ENCODE measurements around the gene SARDH.
A peak's percentile ranks its signal among the peaks of the same experiment; 100 is the strongest.
"Not testable (repeated sequence)": the region's sequence is repeated elsewhere in the genome, so short reads cannot be mapped to it uniquely, and the experiment has no call there.

The SARDH gene

DNA sequence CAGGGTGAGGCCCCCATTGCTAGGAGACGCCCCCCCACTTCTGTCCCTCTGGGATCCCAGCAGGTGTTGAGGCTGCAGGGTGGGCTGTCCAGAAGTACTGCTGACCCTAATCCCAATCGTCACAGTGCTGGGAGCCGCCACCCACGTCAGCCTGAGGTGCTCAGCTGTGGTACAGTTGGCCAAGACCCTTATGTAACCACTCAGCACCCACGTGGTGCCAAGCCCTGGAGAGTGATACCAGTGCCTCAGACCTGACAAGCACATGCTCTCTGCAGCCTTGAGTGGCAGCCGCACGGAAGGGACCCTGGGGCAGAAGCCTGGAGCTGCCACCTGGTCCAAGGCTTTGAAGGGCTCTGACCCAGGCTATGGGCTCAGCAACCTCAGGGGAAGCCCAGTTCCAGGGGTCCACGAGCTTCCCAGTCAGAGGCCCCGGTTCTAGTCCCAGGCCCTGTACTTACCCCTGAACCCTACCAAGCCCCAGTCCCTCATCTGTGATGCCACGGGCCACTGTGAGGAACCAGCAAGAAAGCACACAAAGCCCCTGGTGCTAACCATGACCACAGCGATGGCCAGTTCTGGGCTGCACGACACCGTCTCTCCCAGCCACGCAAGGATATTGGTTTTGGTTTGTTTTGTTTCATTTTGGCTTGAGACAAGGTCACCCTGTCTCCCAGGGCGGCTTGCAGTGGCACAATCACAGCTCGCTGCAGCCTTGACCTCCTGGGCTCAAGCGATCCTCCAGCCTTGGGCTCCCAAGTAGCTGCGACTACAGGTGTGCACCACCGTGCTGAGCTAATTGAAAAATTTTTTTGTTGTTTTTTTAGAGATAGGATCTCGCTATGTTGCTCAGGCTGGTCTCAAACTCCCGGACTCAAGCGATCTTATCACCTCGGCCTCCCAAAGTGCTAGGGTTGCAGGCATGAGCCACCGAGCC, 51.2 kb downstream of the SARDH start:
- no peak for DNase-seq (ENCODE audit: low read depth in 1 of 2, low spot score in 1 of 2)

DNA sequence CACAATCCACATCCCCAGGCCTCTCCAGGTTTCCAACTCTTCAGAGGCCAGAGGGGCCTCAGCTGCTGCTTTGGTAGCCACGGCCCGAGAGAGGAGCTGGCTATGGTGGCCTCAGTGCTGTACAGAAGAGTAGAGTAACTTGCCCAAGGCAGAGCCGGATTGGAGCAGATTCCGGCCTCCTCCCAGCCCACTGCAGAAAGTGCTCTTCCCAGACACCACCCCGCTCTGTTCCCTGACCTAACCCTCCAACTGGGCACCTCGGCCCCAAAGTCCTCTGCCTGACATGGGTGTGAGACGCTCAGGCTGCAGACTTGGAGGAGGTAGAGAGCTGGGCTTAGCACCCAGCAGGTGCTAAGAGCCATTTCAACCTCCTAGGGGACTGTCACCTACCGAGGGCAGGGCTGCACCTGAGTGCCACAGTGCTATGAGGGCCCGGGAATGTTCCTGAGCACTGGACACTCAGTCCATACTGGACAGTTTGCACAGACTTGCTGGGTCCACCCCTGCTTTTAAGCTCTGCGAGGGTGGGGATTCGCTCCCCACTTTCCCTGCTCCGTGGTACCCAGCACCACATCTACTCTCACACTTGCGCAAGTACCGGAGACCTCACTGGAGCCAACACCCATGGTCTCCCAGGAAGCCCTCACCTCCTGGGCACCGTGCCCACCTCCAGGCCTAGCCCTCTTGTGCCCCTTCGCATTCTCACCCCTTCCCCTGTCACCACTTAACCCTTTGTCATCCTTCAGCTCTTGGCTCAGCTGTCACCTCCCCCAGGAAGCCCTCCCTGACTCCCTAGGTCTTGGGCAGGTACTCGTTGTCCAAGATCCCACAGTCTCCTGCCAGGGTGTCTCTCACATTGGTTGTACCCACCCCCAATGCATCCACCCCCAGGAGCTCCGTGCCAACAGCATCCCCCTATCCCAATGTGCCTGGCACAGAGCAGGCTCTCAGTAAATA, 52.2 kb downstream of the SARDH start:
- DNase-seq (ENCODE audit: low read depth in 1 of 2, low spot score in 1 of 2), result no peak

DNA sequence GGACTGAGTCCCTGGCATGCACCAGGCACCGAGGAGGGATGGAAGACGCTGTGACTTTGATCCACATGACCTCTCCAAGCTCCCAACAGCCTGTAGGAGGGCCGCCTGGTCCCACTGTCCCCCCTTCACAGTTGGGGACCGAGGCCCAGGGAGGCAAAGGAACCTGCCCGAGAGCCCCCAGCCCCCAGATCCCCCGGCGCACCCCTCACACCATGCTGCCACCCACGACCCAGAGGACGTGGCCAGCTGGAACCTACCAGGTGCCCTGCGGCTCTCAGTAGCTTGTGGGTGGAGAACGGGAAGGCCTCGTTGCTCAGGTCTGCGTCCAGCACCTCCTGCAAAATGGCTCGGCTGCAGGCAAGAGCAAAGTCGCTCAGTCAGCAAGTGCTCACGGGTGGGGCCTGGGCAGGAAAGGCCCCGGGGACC, 53.2 kb downstream of the SARDH start:
- DNase-seq (ENCODE audit: low read depth in 1 of 2, low spot score in 1 of 2), result no peak

DNA sequence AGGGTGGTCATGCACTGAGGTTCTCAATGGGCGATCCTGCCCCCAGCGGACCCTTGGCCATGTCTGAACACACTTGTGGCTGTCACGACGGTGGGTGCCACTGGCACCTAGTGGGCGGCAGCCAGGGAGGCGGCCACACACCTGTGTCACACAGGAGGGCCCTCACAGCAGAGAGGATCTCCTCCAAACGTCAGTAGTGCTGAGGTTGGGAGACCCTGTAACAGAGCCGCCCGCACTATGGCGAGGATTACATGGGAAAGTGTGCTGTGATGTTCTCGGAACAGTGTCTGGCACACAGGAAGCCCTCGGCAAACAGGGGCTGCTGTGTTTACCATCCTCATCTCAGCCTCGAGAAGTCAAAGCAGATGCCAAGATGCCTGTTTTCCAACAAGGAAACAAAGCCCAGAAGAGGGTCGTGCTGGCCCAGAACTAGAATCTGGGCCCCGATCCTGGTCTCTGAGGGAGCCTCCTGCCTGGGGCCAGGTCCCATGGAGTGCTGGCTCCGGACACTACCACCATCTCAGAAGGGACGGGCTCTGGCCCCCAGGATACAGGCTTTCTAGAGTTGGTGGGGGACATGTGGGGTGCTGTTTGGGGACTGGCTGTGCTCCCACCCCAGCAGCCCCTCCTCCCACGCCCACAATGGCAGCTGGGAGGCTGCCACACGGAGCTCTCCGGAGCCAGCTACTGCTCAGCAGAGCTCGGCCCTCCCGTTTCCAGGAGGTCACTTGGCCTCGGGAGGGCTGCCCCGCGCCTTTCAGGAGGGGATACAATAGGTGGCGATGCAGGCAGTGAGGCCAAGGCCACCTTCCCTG, 53.8 kb downstream of the SARDH start:
- DNase-seq (ENCODE audit: low read depth in 1 of 2, low spot score in 1 of 2), result peak in 1 of 2 donors; percentile 20

DNA sequence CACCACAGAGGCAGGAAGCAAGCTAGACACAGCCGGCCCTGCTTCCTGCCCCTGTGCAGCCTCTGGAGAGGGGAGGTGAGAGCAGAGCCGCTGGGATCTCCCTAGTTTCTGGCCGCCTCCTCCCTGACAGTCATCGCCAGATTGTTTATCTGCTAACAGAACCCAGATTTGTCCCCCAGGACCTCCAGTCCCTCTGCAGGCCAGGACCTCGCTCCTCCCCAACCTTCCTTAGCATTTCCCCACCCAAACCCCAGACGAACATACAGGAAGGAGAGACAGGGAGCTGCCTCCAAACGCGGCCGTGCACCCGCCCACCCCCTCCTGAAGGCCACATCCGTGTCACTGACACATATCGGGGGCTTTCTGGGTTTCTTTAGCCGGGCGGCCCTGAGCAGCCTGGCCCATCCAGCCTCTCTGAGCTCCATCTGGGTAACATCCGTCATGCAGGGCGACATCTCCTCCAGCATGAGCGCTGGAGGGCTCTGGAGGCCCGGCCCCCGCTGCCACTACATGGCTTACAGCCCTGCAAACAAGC, 54.5 kb downstream of the SARDH start:
- DNase-seq (ENCODE audit: low read depth in 1 of 2, low spot score in 1 of 2), result peak; percentile 33 to 62

DNA sequence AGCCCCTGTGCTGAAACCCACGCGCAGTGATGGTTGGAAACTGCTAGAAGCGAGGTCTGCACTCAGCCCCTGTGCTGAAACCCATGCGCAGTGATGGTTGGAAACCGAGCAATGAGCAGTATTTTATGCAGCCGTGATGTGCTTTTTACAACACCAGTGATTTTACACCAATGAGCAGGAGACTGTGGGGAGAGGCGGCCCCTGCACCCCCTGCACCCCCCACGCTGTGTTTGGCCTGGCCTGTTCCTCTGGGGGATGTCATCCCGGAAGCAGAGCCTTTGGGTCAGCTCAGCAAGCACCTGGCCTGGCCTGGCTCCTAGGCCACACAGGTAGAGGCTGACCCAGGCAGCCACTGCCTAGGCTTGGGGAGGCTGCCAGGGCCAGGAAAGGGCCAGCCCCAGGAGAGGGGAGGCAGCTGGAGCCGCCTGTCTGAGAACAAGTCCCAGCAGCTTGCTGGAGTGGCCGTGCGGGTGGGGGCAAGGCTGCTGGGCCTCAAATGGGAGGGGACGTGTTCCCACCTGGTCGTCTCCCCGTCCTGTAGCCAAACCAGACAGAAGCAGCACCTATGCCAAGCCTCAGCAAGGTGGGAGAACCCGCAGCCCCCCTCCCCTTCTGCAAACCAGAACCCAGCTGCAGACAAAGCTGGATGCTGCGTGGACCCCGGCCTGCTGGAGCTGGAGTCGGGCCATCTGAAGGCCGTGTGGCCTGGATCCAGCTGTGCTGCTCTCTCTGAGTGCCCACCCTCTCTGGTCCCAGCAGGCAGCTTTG, 55.1 kb downstream of the SARDH start:
- DNase-seq (ENCODE audit: low read depth in 1 of 2, low spot score in 1 of 2), result no peak

DNA sequence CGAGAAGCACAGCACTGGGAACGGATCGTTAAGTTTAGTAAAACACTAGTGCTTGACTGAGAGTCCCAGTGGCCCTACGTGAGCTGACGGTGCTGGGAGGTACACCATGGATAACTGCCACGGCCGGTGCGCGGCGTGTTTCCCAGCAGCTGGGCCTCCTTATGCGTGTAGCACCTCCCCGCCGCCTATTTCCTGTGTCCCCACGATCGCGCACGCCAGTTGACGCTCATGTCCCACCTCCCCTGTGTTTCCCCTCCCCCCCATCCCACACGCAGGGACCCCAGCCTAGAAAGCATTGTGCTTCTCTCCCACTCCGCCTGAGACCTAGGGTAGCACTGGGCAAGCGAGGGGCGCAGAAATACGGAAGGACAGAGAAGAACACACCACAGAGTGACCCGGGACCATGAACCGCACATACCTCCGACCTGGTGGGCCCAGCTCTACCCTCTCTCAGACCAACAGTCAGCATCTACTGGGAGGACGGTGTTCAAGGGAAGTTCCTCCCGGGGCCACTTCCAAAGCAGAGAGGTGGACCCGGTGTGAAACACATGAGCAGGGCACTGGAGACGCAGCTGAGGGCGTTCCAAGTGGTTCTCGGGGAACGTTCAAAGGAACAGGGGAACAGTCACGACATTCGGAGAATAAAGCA, 56.4 kb downstream of the SARDH start:
- DNase-seq (ENCODE audit: low read depth in 1 of 2, low spot score in 1 of 2), result no peak

DNA sequence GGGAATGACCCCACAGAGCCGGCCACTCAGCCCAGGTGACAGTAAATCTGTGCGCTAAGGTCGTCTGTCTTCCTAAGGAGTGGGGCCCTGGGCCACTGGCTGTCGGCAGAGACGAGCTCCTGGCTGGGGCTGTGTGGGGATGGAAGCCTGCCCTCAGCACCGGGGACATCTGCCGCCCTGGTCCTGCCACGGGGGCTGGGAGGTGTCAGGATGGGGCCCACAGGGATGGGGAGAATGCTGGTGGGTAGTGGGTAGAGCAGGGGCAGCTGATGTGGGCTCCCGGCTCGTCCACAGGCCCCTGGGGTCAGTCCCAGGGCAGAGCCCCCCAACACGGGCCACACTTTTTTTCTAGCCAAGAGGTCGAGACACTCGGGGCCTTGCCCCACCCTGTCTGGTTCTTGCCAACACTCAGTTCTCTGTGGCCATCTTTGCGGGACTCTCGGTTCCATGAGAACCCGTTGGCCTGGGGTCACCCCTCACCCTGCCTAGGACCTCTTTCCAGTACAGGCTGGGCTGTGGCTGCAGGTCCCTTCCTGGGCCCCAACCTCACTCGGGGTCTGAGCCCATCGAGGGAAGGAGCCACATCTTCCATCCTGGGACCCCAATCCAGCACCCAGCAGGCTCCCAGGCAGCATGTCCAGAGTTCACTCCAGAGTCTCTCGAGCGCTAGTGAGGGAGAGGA, 57.0 kb downstream of the SARDH start:
- DNase-seq (ENCODE audit: low read depth in 1 of 2, low spot score in 1 of 2), result no peak

DNA sequence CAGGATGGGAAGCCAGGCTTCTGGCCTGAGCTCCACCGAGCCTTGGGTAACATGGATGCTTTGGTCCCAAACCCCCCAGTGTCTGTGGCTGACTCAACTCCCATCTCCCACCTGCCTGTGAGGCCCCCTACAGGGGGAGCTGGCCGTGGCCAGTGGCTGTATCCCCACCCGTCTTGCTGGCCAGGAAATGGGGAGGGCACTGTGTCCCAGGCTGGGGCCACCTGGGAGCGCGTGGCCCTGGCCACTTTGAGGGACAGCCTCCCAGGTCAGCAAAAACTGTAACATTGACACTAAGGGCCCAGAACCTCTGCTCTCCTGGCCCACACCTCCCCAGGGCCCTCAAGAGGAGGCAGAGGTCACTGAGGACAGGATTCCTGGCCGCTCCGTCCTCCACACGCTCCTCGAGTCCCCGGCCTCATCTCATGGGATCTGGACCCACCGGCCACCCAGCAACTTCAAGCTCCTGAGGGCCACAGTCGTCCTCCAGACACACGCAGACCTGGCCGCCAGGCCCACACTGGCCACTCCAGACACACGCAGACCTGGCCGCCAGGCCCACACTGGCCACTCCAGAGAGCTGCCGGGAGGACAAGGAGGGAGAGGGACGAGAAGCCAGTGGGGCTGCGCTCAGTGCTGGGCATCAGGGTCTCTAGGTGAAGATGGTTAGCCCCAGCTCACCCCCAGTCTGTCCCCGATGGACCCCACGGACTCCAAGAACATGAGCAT, 57.7 kb downstream of the SARDH start:
- no peak for DNase-seq (ENCODE audit: low read depth in 1 of 2, low spot score in 1 of 2)

DNA sequence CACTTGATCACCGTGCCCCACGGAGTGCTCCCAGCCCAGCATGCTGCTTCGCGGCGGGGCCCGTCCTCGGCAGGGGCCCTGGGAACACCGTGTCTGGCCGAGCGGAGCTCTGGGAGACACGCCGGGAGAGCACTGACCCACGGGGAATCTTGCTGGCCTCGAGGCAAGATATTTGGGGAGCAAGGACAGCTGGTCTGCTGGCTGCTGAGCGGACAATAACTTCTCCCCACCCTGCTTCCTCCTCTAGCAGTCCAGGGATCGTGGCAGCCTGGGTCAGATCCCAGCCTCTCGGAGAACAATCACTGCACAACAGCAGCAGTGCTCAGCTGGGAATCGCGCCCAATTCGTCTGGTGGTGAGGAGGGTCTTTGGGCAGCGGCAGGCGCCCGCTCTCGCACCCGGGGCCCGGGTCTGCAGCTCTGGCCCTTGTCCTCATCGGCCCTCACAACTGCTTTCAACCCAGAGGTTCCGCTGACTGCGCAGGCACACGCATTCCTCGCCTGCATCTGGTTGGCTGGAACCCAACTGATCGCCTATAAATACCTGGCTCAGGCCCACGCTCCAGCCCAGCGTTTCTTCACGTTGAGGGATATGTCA, 58.6 kb downstream of the SARDH start:
- no peak for DNase-seq (ENCODE audit: low read depth in 1 of 2, low spot score in 1 of 2)

DNA sequence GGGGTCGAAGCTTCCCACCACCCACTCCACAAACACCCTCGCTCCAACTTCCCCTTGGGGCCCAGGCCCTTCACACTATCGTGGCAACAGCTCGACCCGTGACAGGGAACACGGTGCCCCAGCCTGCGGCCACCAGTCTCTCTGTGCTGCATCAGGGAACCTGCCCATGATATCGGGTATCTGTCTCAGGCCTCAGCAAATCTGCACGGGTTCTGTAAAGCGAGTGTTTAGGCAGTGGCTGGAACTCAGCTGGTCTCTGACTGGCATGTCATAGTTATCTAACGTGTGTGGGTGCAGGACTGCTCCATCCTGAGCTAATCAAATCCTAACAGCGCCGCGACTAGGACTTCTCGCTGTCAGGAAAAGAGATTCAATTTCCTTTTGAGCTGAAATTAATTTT, 59.1 kb downstream of the SARDH start:
- DNase-seq (ENCODE audit: low read depth in 1 of 2, low spot score in 1 of 2), result no peak

DNA sequence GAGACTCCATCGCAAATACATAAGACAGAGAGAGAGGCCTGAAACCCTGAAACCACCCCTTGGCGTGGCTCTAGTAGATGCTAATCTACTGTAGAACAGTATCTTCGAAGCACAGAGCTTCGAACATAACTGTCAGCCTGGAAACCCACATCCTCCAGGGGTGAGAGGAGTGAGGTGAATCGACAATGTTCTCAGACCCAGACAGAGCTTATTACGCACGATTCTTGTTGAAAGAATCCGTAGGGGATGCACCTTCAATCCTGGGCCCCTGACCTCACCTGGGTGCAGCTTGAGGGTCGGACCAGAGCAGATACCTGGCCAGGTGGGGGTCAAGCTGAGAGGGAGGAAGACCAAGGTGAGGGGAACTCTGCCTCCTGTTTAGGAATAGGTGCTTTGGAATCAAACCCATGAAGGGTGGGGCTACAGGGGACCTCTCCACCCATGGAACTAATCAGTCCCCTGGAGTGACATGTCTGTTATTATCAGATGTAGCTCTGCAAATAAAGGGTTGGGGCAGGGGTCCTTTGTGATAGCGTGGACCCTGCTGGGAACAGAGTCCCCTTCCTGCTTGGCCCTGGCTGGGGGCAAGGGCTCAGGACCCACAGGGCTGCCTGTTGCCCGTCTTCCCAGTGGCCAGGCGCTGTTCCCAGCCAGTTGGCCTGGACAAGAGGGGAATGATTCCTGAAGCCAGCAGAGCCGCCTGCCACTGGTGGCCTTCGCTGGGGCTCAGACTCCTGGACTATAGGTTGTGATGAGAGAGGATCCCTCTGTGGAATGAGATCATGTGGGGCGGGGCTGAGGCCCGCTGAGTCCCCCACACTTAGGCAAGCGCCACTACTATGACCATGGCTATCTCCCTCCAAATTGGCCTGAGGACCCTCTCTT, 60.8 kb downstream of the SARDH start:
- DNase-seq (ENCODE audit: low read depth in 1 of 2, low spot score in 1 of 2), result peak in 1 of 2 donors; percentile 43

DNA sequence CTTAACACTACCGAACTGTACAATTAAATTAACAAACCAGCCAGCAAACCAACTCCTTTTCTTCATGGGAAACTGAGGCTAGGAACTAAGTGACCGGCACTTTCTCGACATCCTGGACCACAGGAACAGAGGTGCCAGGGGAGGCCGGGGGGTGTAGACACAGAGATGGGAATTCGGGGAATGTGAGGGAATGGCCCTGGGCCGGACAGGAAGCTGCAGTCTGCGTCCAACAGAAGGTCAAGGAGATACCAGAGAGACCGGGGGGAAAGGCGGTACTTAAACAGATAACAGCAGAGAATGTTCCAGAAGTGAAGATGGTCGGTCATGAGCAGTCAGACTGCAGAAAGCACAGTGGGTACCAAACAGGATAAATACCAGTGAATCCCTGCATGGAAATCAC, 61.7 kb downstream of the SARDH start:
- no peak for DNase-seq (ENCODE audit: low read depth in 1 of 2, low spot score in 1 of 2)

DNA sequence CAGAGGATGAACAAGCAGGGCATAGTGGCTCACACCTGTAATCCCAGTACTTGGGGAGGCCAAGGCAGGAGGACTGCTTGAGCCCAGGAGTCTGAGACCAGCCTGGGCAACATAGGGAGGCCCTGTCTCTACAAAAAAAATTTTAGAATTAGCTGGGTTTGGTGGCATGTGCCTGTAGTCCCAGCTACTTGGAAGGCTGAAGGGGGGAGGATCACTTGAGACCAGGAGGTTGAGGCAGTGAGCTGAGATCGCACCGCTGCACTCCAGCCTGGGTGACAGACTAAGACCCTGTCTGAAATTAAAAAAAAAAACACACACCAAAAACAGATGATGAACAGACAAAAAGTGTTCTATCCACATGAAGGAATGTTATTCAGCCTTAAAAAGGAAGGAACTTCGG, 62.4 kb downstream of the SARDH start:
- not testable (repeated sequence) for DNase-seq (ENCODE audit: low read depth in 1 of 2, low spot score in 1 of 2)

DNA sequence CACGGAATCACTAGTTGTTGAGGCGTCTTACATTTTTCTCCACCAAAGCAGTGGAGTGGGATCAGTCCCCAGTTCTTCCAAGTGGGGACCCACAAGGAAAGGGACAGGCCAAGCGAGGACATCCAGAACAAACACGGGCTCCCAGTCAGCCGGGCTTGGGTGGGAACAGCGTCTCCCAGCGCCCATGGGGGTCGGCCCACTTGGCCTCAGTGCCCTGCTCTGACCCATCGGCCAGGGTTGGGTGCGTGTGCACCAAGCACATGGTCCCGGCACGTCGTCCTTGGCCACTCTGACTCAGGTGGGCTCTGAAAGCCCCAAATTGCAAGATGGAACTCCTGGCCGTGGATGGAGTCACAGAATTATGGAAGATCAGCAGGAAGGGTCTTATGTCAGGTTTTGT, 64.1 kb downstream of the SARDH start:
- no peak for DNase-seq (ENCODE audit: low read depth in 1 of 2, low spot score in 1 of 2)

DNA sequence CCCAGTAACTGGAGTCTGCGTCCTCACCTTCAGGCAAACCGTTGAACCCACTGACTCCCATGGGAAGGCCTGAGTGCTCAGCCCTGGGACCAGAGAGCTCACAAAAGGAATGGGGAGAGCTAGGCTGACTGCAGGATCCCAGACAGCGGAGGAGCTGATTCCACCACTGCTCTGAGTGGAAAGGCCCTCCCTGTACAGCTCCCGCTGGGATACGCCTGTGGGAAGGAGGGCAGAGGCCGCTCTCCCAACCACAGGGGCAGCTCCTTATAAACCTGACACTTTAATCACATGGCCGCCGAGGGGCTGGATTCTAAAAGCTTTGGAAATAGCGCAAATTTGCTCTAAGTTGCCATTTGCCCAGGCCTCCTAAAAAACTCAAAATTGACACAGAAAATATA, 64.9 kb downstream of the SARDH start:
- no peak for DNase-seq (ENCODE audit: low read depth in 1 of 2, low spot score in 1 of 2)

All from stimulated activated CD4-positive, alpha-beta T cell treated with anti-CD3 and anti-CD28 coated beads, Interleukin-15, amount 100 ng/mL, for 1 hour (primary cell).